Measurements from ENCODE around the gene SLC24A3.

SLC24A3 gene

DNA sequence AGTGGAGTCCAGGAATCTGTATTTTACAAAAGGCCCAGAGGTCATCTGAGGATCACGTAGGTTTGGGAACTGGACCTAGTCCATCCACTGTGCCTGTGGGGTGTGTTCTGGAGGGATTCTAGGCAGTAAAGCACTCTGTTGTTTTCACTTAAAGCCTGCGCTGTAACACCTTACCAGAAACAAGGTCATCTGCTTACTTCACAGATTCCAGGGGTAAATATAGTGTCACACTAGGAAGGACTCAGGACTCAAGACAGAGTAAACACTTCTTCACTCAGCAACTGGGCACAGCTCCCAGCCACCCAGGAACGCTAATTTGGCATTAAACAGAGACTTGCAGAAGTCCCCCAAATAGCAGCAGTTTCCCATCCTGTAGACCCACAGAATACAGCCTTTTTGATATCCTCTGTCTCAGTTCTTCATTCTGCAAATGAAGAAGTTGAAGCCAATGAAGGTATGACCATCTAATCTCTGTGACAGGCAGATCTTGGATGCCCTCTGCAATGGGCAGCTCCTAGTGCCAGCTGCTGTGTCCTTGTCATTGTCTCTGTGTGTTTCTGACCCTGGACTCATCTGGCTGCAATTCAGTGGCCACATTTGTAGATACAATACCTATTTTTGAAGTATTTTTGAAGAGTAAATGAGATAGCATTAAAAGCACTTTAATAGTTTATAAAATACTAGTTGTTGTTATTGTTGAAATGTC lies 129.1 kb downstream of the SLC24A3 start:
- DNase-seq (ENCODE audit: low read depth): no peak

DNA sequence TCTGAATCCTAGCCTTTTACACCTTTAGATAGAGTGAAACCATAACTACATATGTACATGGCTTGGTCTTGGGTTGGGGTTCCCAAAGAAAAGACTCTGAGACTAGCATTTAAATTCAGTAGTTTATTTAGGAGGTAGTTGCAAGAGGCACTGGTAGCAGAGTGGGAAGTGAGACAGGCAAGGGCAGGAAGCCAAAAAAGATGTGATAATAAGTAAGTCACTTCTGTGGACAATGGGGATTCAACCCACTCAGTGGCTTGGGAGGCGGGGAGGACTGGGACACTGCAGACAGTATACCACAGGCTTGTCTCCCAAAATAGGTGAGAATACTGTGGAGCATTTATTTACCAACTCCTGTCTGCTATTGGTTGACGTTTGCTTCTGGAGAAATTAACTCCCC lies 131.9 kb downstream of the SLC24A3 start:
- no peak for DNase-seq (ENCODE audit: low read depth)

DNA sequence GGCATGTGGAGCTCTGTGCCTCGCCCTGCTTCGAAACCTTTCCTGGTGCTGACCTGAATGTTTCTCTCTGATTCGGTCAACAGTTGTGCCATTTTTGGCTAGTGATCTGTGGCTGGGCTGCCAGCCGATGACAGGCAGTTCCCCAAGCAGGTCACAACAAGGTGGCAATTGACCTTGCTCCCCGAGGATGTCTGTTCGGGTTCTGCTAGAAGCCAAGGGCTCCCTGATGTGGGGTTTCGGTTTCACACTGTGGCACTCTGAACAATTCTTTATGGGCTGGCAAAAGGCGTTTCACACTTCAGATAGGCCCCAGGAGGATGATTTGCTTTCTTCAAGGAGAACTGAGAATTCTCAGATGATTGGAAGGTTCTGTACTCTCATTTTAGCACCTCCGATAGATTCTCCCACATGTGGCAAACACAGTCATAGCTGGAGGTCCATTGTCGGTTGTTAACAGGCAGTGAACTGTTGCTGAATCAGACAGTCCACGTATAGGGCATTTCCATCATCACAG lies 135.6 kb downstream of the SLC24A3 start:
- no peak for DNase-seq (ENCODE audit: low read depth)

DNA sequence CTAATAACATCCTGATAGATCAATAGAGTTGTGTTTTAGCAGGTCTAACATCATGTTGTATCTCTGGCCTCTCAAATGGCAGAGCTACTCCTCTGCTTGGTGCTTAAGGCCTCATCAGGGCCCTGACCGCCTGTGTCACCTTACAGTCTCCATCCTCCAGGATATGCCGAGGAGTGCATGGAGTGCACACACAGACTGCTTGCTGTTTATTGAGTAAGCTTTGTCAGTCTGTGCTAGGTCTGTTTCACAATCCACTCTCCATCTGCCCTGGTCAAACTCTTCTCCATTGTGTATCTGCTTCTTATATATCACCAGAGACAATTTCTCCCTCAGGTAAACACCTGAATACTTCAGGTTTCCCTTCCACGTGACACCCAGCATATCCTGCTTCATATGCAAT lies 136.1 kb downstream of the SLC24A3 start:
- DNase-seq (ENCODE audit: low read depth): no peak

DNA sequence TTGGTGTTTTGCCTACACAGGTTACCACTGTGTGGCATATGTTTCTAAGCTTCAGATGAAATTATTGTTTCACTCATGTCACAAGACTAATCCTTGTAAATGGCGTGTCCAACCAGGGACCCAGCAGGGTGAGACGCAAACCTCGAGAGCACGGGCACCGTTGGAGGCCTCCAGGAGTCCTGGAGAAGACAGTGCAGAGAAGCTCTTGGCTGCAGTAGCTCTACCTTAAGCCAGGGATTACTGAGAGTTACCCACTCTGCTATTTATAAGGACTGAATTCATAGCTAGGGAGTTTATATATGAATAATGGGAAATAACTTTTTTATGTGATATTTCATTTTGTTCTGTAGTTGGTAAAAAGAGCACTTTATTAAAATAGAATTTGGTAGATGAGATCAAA lies 137.4 kb downstream of the SLC24A3 start:
- DNase-seq (ENCODE audit: low read depth): no peak

DNA sequence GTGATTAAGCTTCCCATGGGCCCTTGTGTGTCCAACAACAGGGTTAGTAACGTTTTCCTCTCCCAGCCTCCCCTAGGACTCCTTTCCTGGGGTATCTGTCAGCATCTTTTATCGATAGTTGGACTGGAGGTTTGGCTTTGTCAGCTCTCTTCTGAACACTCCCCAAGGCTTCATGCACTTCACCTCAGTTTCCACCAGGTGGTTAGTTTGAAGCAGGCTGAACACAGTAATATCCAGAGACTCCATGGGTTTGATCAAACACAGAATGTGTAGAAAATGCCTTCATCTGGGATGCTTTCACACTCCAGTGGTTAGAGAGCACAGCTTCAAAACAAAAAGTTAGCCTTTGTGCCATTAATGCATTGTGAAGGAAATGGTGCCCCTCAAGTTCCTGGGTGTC lies 139.1 kb downstream of the SLC24A3 start:
- DNase-seq (ENCODE audit: low read depth): no peak

DNA sequence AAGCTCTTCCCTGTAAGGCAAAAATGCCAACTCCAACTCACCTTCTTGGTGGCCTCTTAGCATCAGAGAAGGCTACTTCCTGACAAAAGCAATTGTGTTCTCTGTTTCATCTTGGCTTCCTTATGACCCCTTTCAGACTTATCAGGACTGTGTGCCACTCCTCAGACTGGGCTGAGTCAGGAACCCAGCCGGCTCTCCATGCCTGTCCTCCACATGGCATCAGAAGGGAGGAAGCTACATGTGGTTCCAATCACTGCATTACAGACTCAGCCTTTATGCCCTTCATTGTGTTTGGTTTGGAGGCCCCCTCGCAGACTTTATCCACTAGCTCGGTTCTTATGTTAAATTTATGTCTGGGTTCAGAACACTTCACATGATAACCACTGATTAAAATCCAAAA lies 142.5 kb downstream of the SLC24A3 start:
- DNase-seq (ENCODE audit: low read depth): no peak

DNA sequence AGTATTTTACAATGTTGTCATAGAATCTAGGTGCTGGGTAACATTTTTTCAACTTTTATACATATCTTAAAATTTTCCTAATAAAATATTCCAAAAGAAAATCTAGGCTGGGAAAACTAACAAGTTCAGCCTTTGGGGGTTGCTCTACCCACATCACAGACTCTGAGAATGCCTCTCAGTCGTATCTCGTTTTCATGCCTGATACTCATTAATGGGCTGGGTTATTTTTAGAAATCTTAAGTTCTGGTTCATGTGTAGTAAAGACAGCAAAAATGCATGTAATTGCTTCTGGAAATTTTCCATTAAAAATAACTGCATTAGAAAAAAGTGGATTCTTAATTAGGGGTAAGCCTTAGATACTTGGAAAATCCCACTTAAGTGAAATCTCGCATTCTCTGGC lies 149.3 kb downstream of the SLC24A3 start:
- DNase-seq (ENCODE audit: low read depth): no peak

DNA sequence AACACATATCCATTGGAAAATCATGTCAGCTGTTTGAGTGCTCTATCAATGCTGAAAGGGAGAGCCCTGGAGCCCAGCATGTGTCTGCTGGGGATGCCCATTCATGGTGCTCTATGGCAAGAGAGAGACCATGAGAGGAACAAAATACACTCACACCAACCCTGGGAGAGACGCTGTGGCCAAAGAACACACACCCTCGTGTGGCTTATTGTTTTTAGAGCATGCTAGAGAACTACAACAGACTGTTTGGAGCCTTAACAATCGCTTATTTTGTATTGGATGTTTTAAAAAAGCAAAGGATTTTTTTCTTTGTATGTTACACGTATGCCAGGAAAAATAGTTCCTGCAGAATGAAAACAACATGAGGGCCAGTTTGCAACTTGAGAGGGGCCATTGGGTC lies 151.0 kb downstream of the SLC24A3 start:
- no peak for DNase-seq (ENCODE audit: low read depth)

DNA sequence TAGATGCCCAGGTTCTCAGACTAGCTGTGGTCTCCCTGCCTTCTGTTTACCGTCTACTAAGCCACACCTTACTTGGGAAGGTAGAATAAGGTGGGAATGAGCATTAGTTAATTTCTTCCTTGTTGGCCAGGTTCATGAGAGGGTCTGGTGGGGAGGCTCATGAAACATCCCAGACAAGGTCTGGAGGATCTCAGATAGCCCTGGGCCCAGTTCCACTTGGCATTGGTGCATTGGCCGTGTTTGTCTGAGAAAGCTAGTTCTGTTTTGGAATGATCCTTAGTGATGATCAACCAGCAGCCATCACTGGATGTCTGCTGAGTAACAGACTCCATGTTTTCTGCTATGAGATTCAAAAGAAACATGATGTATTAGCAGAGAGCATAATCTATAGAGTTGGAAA lies 155.1 kb downstream of the SLC24A3 start:
- no peak for DNase-seq (ENCODE audit: low read depth)

DNA sequence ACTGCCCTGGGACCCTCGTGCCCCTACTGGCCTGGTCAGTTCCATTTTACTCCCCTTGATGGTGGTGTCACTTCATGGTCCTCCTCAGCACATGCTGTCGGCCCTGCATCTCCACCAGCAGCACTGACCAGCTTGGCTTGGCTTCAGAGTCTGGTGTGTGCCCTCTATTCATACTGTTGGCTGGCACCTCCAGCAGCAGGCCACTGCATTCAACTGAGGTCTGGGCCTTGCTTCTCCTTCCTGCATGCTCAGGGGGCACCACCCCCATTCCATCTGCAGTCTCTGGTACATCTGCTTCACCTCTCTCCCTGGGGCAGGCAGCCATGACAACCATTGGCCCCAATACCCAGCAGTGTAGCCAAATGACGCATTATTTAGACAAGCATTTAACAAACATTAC lies 155.9 kb downstream of the SLC24A3 start:
- DNase-seq (ENCODE audit: low read depth): no peak

DNA sequence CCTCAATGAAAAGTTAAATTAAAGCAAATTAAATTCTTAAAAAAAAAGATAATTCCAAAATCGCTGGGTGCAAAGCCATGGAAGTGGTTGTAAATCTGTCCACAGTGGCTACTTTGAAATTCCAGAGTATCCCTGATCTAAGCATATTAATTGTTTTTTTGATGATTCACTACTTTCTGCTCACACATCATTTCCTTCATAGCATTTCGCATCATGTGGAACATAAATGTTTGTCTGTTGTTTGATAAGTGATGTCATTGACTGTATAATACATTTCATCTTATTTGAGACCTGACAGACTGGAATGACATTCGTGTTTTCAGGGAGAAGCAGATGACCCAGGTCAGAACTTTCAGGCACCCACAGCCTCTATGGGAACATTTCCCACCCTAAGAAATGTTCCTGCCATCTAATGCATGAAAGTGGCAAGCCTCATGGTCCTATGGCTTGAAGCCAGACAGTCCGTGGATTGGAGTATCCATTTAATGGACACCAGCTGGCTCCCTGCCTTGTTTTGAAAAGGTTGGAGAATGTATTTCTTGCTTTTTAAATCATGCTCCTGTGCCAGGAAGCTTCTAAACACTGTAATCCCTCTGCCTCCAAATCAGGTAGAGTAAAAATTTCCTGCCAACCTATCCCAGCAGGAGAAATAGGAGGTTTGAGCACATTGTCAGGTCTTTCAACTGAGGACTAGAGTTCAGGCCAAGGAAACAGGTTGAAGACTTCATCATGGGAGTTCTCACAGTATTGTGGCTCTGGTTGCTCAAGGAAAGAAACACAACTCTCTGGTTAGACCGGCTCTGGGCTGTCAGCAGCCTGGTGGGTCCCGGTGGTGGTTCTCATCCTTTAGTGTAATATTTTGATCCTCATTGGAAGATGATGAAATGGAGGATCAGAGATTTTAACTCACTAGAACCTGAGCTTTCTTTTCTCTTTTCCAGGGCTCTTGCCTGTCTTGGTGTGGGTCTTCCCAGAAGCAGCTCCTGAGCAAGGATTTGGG lies 157.9 kb downstream of the SLC24A3 start:
- no peak for DNase-seq (ENCODE audit: low read depth)

DNA sequence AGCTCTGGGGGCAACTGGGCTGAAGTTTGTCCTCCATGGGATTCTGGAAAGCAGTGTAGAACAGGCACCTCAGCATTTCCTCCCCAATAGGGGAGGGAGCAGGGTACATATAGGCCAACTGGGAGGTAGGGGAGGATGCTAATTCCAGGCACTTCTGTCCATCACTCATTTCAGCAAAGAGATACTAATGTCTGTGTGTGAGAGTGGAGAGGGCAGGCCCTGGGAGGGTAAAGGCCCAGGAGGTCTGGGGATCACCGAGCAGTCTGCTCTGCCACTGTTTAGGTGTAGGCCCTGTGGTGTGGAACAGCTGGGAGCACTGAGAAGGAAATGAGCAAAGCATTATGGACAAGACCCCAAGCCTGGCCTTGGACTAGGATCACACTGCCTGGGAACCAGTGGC lies 158.7 kb downstream of the SLC24A3 start:
- DNase-seq (ENCODE audit: low read depth): no peak

DNA sequence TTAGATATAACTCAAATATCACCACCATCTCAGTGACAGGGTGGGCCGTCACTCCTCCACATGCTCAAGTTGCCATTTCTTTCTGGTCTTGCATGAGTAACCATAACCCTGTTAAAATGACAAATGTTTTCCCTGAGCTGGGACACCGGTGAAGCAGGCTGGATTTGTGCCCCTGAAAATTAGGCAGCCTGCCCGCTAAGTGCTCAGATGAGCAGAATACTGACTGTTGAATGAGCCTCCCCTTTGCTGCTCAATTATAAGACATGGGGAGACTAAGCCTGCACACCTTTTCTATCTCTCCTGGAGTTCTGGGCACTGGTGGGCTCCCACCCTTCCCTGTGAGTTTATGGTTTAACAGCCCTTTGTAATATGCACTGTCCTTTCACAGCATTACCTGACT lies 161.8 kb downstream of the SLC24A3 start:
- no peak for DNase-seq (ENCODE audit: low read depth)

DNA sequence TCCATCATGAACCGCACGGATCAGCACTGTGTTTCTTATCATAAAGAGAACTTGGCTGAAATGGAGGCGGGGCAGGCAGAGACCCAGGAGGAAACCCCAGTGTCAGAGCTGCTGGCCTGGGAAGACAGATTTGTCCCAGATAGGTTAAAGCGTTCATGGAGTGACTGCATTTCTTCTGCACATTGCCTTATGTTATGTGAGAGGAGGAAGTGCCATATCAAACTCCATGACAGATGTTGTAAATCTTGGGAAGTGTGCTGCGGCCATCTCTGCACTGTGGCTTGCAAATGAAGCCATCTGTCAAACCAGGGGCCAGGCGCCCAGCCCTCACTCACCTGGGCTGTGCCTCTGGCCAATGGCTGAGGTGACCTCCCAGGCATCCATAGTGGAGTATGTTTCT lies 163.0 kb downstream of the SLC24A3 start:
- no peak for DNase-seq (ENCODE audit: low read depth)

DNA sequence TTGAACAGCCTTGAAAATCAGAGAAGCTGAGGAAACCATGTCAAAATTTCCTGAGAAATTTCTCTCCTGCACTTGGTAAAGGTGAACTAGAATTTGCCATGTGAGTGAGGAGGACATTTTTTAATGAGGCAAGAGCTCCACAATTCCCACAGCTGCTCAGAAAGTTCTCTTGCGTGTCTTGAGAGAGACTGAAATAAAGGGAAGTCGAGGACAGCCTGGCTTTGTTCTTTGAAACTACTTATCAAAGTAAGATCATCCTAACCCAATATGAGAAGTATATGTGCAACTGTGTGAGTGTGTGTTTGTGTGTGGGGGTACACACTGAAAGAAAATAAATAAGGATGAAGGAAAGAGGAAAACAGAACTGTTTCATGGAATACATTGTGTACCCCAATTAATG lies 163.4 kb downstream of the SLC24A3 start:
- no peak for DNase-seq (ENCODE audit: low read depth)

DNA sequence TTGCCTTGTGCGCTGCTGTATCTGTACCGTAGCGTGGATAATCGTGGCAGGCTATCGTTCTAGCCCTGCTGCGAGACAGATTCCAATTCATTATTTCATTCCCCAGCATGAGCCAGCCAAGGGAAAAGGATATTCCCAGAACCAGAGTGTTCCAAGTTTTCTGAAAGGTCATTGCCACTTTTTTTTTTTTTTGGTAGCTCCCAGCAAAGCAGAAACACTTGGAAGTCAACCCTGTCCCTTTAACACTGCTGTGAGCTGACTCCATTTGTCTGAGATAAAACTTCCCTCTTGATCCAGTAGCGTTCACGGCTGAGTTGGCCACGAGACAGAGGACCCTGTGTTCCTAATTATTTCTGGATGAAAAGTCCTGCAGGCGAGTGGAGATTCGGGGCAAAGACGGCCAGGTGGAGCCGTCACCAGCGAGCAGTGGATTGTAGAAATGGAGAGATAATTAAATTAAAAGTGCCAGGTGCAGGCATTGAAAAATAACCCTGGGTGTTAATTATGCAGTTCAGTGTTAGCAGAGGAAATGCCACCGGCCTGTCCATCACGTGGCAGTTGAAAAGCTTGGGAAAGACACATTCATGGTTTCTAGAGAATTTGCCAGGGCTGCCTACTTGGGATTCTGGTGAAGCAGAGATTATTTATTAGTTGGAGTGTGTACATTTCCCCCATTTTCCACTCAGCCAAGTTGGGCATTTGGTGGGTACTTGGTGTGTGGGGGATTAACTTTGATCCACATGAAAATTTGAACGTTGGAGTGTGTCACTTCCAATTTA lies 164.2 kb downstream of the SLC24A3 start:
- no peak for DNase-seq (ENCODE audit: low read depth)

DNA sequence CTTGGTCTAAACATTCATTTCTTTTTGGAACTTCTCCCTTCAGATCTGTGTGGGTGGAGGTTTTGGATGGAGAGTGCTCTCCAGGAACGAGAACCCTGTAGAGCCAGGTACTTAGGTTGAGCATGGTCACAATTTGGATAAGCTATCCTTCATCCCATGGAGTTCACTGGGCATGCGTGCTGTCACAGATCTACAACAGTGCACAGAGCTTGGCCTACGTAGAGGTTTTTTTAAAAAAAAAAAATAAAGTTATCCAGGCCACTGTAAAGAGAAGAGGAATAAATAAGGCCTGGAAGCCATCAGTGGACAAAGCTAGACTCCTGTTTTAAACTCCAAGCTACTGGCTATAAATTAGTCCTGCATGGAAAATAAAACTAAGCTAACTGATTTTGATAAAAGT lies 165.6 kb downstream of the SLC24A3 start:
- DNase-seq (ENCODE audit: low read depth): no peak

DNA sequence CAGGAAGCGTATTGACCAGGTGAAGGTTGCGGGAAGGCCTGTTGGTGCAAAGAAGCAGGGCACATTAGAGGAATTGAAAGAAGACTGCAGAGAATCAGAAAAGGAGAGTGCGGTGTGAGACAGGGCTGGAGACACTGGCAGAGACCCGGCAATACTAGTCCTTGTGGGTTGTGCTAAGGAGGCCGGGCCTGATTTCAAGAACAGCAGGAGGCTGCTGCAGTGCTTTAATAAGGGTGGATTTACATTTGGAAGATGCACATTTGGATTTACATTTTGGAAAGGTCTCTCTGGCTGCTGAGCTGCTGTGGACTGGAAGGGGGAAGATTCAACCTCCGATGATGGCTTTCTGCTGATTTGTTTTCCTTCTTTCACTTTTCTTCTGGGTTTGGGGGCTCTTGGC lies 167.8 kb downstream of the SLC24A3 start:
- DNase-seq (ENCODE audit: low read depth): no peak

DNA sequence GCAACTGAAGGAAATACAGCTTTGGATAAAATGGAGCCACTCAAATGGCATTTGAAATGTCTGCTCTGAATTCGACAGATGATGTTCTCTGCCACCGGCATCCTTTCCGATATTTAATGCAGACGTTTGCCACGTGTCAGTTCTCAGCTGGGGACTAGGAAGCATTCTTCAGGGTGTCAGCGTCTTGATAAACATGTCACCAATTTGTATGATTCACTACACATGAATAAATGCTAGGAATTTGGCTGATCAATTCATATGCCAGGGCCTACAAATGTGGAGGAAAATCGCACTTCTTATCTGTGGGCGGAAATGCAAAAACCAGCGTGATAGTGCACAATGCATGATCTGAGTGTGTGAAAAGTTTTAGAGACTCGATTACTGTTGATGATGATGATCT lies 169.5 kb downstream of the SLC24A3 start:
- DNase-seq (ENCODE audit: low read depth): no peak

DNA sequence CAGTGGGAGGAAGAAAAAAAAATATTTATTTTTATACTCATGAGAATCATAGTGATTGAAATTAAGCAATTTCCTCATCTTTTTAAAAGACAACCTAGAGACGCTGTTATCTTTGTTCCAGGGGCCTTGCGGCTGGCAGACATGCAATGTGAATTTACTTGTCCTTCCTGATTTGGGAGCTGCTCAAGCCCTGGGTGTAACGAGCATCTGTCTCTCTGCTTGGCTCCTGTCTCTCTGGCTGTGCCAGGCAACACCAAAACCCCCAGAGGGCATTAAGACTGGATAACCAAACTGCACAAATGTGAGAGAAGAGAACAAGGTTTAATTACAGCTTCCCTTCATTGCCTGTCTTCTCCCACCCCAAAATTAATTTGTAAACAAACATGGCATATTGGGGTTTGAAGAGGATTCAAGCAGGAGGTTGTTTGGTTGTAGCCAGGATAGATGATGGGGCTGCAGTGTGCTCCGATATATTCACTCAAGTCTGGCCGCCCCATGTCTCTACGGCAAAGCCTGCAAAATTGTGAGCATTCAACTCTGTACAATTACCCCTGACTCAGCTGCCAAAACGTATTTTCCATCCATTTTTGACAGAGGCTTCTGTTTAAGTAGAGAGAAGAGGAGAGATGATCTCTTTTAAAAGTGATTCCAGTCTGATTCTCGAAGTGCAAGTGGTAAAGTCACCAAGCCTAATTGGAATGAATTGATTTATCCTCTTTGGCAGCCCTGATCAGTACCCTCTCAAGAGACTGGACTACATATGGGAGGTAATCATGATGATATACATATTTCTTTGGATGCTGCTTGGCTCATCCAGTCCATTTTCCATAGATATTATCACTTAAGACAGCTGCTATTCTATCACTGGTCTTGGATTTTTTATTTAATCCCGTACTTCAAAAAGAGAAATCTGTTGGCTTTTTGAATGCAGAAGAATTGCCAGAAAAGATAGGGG lies 170.2 kb downstream of the SLC24A3 start:
- no peak for DNase-seq (ENCODE audit: low read depth)
